SU-DHL-6 (cell line): ENCODE measurements around the gene GLG1.

Experiments
- H2AFZ ChIP-seq: fragments of 200-600 bp; sonication (generic); 2 replicates; pipeline ENCODE4 v1.6.1; 2014; ENCODE audit warnings: low read depth, mild to moderate bottlenecking, moderate library complexity, mixed read lengths, antibody characterized with exemption, low read length; ENCODE audit not compliant: severe bottlenecking
- H3F3A ChIP-seq: fragments of 200-600 bp; shearing (Covaris generic); 2 replicates; pipeline ENCODE4 v1.6.0; 2016; ENCODE audit warnings: antibody characterized with exemption, mild to moderate bottlenecking; ENCODE audit not compliant: insufficient read depth
- H3K27ac ChIP-seq: fragments of 200-600 bp; sonication (generic); 2 replicates; pipeline ENCODE4 v1.5.1; 2016; ENCODE audit warnings: low read depth, mild to moderate bottlenecking, low read length, moderate library complexity, mixed read lengths
- H3K27me3 ChIP-seq: fragments of 200-600 bp; sonication (generic), shearing (Covaris generic); 2 replicates; pipeline ENCODE4 v1.6.0; 2014; ENCODE audit warnings: mild to moderate bottlenecking, low read length
- H3K36me3 ChIP-seq: fragments of 200-600 bp; sonication (generic); 2 replicates; pipeline ENCODE4 v1.6.1; 2014; ENCODE audit warnings: mild to moderate bottlenecking, low read length, mixed read lengths
- H3K4me2 ChIP-seq: fragments of 300-600, 200-600 bp; shearing (Covaris generic), sonication (generic); 2 replicates; pipeline ENCODE4 v1.6.0; 2014; ENCODE audit warnings: low read length, low read depth, mild to moderate bottlenecking; ENCODE audit not compliant: poor library complexity, severe bottlenecking
- H3K4me3 ChIP-seq: fragments of 200-600 bp; sonication (generic); 2 replicates; pipeline ENCODE4 v1.5.1; 2014; ENCODE audit warnings: antibody characterized with exemption, low read length, mild to moderate bottlenecking, mixed read lengths; ENCODE audit not compliant: insufficient read depth, poor library complexity, severe bottlenecking
- H3K79me2 ChIP-seq: fragments of 200-600 bp; sonication (generic); 2 replicates; pipeline ENCODE4 v1.6.1; 2014; ENCODE audit warnings: mild to moderate bottlenecking, low read length, moderate library complexity; ENCODE audit not compliant: insufficient read depth
- H3K9ac ChIP-seq: fragments of 200-600 bp; sonication (generic); 2 replicates; pipeline ENCODE4 v1.7.0; 2014; ENCODE audit warnings: mild to moderate bottlenecking, low read length
- H3K9me2 ChIP-seq: fragments of 200-600 bp; sonication (generic); replicated peaks from 2 replicates; pipeline ENCODE4 v1.6.1; 2014; ENCODE audit warnings: low read length; ENCODE audit not compliant: insufficient read depth
- H3K9me3 ChIP-seq: fragments of 200-600 bp; sonication (generic); 2 replicates; pipeline ENCODE4 v1.6.1; 2014; ENCODE audit warnings: low read length, mixed read lengths; ENCODE audit not compliant: insufficient read depth
- H4K20me1 ChIP-seq: fragments of 200-600 bp; sonication (generic); 2 replicates; pipeline ENCODE4 v1.6.1; 2014; ENCODE audit warnings: low read depth, mild to moderate bottlenecking, antibody characterized with exemption, low read length, moderate library complexity, mixed read lengths
- EZH2phosphoT487 ChIP-seq: fragments of 200-600 bp; sonication (generic), shearing (Covaris generic); conservative IDR thresholded peaks from 2 replicates; pipeline ENCODE4 v1.6.1; 2018; ENCODE audit warnings: mild to moderate bottlenecking, antibody characterized with exemption, low read length, moderate library complexity, mixed read lengths
- TF ChIP-seq, protein P1 (sequence below): fragments of 200-600 bp; sonication (generic); IDR thresholded peaks from one replicate; pipeline ENCODE4 v1.5.1; 2017; ENCODE audit warnings: antibody characterized with exemption, mild to moderate bottlenecking, low read length, moderate library complexity; ENCODE audit not compliant: insufficient read depth, poor library complexity, severe bottlenecking

GLG1 gene

GRCh38 chr16:74575807-74576643, 30.9 kb downstream of the GLG1 start:
- H3K4me3 ChIP-seq: no peak overlapping the region
- no peaks in the 10 kb centered on the region for H3K27me3 ChIP-seq
- H3F3A ChIP-seq: no peaks in the 10 kb centered on the region
- no peak overlapping the region for H3K9ac ChIP-seq
- H3K36me3 ChIP-seq: no peaks in the 10 kb centered on the region
- no peak overlapping the region for H3K4me2 ChIP-seq
- no peaks in the 10 kb centered on the region for H3K9me3 ChIP-seq
- TF ChIP-seq, protein P1, sequence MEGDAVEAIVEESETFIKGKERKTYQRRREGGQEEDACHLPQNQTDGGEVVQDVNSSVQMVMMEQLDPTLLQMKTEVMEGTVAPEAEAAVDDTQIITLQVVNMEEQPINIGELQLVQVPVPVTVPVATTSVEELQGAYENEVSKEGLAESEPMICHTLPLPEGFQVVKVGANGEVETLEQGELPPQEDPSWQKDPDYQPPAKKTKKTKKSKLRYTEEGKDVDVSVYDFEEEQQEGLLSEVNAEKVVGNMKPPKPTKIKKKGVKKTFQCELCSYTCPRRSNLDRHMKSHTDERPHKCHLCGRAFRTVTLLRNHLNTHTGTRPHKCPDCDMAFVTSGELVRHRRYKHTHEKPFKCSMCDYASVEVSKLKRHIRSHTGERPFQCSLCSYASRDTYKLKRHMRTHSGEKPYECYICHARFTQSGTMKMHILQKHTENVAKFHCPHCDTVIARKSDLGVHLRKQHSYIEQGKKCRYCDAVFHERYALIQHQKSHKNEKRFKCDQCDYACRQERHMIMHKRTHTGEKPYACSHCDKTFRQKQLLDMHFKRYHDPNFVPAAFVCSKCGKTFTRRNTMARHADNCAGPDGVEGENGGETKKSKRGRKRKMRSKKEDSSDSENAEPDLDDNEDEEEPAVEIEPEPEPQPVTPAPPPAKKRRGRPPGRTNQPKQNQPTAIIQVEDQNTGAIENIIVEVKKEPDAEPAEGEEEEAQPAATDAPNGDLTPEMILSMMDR: no peak
- no peaks in the 10 kb centered on the region for H3K9me2 ChIP-seq
- no peak overlapping the region for H2AFZ ChIP-seq
- peaks cover under 1% of the 10 kb centered on the region; the same call in 1 of the 2 replicates for H4K20me1 ChIP-seq
- peaks cover 22% of the 10 kb centered on the region for H3K79me2 ChIP-seq
- no peak overlapping the region for H3K27ac ChIP-seq

DNA sequence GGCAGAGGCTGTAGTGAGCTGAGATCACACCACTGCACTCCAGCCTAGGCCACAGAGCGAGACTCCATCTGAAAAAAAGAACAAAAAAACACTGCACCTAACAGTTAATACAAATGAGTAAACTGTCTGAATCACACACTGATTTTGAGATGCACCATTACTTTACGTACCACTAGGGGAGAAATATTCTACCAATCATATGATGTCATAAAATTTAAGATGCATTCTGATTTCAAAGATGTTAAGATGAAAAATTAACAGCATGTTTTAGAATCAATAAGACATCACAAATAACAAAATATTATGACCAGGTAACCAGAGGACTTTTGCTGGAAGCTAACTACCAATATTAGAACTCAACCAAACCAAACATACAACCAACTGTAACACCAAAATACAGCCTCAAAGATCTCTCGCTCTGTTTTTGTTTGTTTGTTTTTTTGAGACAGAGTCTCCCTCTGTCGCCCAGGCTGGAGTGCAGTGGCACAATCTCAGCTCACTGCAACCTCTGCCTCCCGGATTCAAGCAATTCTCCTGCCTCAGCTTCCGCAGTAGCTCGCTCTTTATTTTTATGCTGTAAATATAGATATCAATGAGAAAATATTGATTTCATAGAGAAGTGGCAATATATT, 31.6 kb downstream of the GLG1 start:
- H4K20me1 ChIP-seq: no peaks in the 10 kb centered on the region; the same call in 1 of the 2 replicates

GRCh38 chr16:74574146-74574545, 32.8 kb downstream of the GLG1 start:
- H2AFZ ChIP-seq: no peak overlapping the region
- H3K9me2 ChIP-seq: no peaks in the 10 kb centered on the region
- H3K27me3 ChIP-seq: no peaks in the 10 kb centered on the region
- no peaks in the 10 kb centered on the region; the same call in 1 of the 2 replicates for H4K20me1 ChIP-seq
- H3K36me3 ChIP-seq: no peaks in the 10 kb centered on the region
- H3K79me2 ChIP-seq: peaks cover 35% of the 10 kb centered on the region
- no peaks in the 10 kb centered on the region for H3K9me3 ChIP-seq
- no peak overlapping the region for H3K27ac ChIP-seq
- no peak overlapping the region for H3K9ac ChIP-seq
- no peak overlapping the region for H3K4me3 ChIP-seq
- H3F3A ChIP-seq: no peaks in the 10 kb centered on the region; the same call in 1 of the 2 replicates
- TF ChIP-seq EZH2phosphoT487: no peak
- TF ChIP-seq, protein P1: no peak
- no peak overlapping the region for H3K4me2 ChIP-seq

More for the DNA sequence above, 31.6 kb downstream of the GLG1 start:
- Histone ChIP-seq H3K79me2 (peaks cover 28% of the 10 kb centered on the region), H3K9ac (no peak overlapping the region), H3K27me3 (no peaks in the 10 kb centered on the region), H3K27ac (no peak overlapping the region), H3F3A (no peaks in the 10 kb centered on the region; the same call in 1 of the 2 replicates), H2AFZ (no peak overlapping the region), H3K9me2 (no peaks in the 10 kb centered on the region), H3K9me3 (no peaks in the 10 kb centered on the region), H3K4me2 (no peak overlapping the region), H3K36me3 (no peaks in the 10 kb centered on the region), H3K4me3 (no peak overlapping the region)
- no peak for TF ChIP-seq EZH2phosphoT487
- TF ChIP-seq, protein P1: no peak
